ENCODE data around the gene MAZ.

Gene MAZ

DNA sequence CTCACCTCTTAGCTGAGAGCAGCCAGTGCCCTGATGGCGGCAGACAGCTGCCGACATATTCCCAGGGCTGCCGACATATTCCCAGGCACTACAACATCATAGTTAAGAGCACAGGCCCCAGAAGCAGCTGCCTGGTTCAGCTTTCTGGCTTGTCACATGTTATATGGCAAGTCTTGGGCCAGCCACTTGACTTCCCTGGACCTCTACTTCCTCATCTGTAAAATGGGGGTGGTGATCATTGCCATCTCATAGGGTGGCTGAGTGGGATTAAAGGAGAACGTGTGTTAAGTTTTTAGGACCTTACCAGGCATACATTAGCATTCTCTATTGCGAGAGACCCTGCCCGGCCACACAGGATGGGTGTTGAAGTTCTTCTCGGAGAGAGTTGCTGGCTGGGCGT is 37.6 kb downstream of the MAZ start:
- no peak overlapping the region for H3K4me3 ChIP-seq (ENCODE audit: low read length)
- DNase-seq (ENCODE audit: low read depth, low spot score): no peak

DNA sequence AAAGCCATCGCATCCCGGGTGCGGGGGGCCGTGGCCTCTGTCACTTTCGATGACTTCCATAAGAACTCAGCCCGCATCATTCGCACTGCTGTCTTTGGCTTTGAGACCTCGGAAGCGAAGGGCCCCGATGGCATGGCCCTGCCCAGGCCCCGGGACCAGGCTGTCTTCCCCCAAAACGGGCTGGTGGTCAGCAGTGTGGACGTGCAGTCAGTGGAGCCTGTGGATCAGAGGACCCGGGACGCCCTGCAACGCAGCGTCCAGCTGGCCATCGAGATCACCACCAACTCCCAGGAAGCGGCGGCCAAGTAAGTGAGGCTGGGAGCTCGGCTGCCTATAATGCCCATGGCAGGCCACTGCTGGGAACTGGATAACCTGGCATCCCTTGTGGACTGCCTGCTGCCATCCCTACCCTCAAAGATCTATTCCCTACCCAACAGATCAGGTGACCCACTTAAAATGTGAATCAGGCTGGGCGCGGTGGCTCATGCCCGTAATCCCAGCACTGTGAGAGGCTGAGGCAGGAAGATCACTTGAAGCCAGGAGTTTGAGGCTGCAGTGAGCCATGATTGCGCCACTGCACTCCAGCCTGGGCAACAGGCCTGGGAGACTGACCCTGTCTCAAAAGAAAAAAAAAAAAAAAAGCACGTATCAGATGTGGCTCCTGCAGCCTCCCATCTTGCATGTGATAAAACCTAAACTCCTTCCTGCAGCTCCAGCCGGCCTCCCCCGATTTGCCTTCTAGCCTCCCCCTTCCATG is 38.4 kb downstream of the MAZ start:
- no peak for DNase-seq (ENCODE audit: low read depth, low spot score)
- no peak overlapping the region for H3K4me3 ChIP-seq (ENCODE audit: low read length)

DNA sequence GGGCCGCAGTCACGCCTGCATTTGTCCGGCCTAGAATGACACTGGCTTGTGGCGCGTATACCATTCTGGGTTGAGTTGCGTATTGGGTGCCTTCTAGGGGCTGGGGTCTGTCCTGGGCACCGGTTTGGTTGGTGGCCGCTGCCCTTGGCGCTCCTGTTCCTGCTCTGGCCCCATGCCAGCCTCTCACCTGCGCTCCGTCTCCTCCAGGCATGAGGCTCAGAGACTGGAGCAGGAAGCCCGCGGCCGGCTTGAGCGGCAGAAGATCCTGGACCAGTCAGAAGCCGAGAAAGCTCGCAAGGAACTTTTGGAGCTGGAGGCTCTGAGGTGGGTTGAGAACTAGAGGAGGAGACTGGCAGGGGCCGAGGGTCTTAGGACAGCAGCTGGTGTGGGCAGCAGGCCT is 39.3 kb downstream of the MAZ start:
- no peak overlapping the region for H3K4me3 ChIP-seq (ENCODE audit: low read length)
- no peak for DNase-seq (ENCODE audit: low read depth, low spot score)

DNA sequence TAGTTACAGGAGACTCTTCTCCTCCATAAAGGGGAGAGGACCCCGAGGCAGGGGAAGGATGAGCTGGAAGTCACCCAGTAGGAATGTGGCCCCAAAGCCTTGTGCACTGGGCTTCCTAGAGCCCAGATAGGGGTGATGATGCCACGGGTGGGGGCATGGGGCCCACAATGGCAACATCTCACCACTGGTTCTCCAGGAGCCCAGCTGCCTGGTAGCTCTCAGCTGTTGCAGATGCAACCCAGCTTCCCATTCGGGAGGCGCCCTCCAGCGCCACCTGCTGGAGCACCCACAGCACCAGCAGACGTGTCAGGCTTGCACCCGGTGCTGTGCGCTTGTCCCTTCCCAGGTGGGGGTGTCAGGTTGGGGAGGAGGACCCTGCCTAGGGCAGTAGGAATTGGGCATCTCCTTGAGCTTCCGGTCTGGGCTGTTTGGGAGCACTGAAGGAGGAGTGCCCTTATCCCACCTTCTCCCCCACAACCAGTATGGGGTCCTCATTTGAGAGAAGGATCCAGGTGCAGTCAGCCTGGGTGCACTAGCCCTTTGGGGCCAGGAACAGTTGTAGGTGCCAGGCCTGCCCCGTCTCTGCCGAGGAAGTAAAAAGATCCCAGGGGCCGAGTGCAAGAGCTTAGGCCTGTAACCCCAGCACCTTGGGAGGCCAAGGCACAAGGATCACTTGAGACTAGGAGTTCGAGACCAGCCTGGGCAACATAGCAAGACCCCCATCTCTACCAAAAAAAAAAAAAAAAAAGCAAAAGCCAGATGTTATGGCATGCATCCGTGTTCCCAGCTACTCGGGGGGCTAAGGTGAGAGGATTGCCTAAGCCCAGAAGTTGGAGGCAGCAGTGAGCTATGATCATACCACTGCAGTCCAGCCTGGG is 42.3 kb downstream of the MAZ start:
- no peak overlapping the region for H3K4me3 ChIP-seq (ENCODE audit: low read length)
- peak; percentile 66 for DNase-seq (ENCODE audit: low read depth, low spot score)

DNA sequence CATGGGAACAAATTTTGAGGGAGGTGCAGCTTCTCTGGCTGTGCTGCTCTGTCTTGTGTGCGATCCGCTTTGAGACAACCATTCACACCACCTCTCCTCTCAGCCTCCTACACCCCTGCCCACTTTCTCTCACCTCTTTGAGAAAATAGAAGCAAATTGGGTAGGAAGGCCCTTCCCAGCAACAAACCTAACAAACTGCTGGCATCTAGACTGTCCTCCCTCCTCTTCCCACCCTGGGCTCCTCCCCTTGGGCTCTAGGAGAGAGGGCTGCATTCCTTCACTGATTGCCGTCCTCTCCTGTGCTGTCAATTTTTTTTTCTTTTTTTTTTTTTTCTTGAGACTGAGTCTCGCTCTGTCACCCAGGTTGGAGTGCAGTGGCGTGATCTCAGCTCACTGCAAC is 43.2 kb downstream of the MAZ start:
- no peak for DNase-seq (ENCODE audit: low read depth, low spot score)
- H3K4me3 ChIP-seq (ENCODE audit: low read length): no peak overlapping the region

DNA sequence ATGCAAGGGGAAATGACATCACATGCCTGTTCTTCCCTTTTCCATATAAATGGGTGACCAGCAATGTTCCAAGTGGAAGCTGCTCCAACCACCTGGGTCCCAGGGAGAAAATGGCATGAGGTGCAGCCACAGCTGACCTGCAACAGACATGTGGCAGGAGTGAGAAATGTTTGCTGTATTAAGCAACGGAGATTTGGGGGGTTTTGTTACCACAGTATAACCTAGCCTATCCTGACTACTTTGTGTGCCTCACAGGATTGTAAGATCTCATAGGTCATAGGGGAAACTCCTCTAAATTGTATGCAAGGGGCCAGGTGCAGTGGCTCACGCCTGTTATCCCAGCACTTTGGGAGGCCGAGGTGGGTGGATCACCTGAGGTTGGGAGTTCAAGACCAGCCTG is 44.7 kb downstream of the MAZ start:
- H3K4me3 ChIP-seq (ENCODE audit: low read length): no peak overlapping the region

DNA sequence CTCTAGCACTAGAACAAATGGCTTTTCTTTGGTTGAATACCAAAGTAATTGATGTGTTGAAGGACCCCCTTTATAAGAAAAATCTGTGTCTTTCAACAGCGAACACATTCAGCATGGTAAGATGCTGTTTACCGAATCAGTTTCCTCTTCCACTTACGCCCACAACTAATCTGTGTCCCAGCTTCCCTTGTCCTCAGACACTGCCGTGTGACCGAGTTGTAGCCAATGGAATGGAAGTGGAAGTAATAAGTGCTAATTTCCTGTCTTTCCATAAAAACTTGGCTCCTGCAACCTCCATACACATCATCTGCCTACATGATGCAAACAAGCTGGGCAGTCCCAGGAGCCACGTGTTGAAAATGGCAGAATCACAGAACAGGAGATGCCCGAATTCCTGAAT is 46.3 kb downstream of the MAZ start:
- no peak overlapping the region for H3K4me3 ChIP-seq (ENCODE audit: low read length)
- DNase-seq (ENCODE audit: low read depth, low spot score): no peak

More for the DNA sequence above, 44.7 kb downstream of the MAZ start:
- no peak for DNase-seq (ENCODE audit: low read depth, low spot score)

DNA sequence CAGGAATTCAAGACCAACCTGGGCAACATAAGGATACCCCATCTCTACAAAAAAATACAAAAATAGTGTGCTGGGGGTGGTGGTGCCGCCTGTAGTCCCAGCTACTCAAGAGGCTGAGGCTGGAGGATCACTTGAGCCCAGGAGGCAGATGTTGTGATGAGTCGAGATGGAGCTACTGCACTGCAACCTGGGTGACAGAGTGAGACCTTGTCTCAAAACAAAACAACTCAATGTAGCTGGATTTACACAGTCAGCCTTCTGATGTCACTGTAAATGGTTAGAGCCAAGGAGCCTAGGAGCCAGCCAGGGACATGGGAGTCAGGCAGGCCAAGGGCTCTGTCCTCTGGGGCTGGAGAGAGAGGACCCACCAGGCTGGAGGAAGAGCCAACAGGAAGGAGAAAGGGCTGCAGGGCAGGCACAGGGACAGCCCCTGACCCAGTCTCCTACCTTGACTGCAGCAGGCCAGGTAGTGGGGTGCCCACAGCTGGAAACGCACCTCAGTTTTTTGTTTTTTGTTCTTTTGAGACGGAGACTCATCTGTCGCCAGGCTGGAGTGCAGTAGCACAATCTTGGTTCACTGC is 48.3 kb downstream of the MAZ start:
- DNase-seq (ENCODE audit: low read depth, low spot score): no peak
- H3K4me3 ChIP-seq (ENCODE audit: low read length): no peak overlapping the region

DNA sequence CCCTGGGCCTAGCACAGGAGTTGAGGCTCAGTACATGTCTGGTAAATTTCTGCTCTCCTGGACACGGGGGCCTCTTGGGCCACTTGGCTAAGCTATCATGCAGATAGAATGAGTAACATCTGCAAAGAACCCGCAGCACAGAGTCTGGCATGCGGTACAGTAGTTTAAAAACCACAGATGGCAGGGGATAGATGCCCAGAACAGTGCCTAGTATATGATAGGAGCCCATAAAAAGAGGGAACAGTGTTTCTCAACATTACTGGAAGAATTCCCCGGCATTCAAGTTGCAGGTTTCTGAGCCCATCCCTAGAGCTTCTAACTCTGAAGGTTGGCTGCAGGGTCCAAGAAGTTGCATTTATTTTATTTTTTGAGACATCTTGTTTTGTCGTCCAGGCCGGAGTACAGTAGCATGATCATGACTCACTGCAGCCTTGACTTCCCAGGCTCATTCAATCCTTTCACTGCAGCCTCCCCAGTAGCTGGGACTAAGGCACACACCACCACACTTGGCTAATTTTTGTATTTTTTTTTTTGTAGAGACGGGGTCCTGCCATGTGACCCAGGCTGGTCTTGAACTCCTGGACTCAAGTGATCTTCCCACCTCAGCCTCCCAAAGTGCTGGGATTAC is 50.9 kb downstream of the MAZ start:
- H3K4me3 ChIP-seq (ENCODE audit: low read length): no peak overlapping the region
- DNase-seq (ENCODE audit: low read depth, low spot score): no peak

DNA sequence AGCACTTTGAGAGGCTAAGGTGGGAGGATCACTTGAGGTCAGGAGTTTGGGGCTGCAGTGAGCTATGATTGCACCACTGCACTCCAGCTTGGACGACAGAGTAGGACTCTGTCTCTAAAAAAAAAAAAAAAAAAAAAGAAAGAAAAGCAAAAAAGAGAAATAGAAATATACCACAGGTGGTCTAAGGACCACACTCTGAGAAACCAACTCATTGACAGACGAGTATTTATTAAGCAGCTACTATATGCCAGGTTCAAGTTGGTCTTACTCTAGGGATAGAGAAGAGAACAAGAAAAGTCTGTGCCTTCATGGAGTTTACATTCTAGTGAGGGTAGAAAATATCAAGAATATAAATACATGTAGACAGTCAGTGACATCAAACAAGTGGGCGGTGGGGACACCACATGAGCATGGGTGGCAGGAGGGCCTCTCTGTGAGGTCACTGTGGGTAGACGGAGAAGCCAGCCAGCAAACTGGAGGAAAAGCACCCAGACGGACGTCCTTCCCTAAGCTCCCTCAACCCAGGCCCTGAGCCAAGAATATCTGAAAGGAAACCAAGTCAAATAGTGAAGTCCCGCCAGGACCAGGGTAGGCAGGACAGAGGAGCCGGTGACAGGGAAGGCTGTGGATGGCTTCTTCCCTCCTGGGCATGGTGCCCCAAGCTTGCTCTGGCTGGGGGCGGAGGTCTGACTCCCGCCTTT is 52.0 kb downstream of the MAZ start:
- H3K4me3 ChIP-seq (ENCODE audit: low read length): no peak overlapping the region
- no peak for DNase-seq (ENCODE audit: low read depth, low spot score)

DNA sequence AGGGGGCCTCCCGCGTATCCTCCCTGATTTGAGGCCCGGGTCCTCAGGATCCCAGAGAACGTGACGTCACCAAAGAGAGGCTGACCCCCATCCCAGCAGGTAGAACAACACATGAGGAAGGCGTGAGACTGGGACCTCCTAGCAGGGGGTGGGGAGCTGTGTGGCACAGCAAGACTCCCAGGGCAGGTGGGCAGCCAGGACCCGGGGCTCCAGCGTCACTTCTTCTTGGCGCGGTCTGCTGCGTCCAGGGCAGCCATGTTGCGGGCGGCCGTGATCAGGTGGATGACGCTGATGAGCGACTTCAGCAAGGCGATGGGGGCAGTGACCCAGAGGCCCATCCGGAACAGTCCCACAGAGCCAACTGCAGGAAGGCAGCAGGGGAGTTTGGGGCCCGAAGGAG is 52.6 kb downstream of the MAZ start:
- DNase-seq (ENCODE audit: low read depth, low spot score): no peak

DNA sequence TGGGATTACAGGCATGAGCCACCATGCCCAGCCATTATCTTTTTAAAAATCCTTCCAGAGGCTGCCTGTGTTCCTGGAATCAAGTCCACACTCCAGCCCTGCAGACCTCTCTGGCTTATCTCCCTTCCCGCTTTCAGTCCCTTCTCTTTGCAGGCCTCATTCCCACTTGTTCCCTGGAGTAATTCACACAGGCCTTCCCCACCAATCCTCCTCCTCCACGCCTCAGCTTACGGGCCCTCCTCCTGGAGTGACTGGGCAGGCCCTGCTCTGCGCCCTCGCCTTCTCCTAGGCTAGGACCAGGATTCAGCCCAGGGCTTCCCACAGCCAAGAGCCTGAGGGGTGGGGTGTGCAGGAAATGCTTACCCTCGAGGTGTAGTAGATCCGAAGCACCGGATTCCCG is 53.9 kb downstream of the MAZ start:
- no peak overlapping the region for H3K4me3 ChIP-seq (ENCODE audit: low read length)
- no peak for DNase-seq (ENCODE audit: low read depth, low spot score)

More for the DNA sequence above, 52.6 kb downstream of the MAZ start:
- no peak overlapping the region for H3K4me3 ChIP-seq (ENCODE audit: low read length)
